Kidney (tissue), 14 donors: ENCODE data around the gene AP4E1. TPM values are rescaled to one million over a fixed set of nuclear protein-coding genes. Genes with fewer than 3 reads are reported as not detected.

Experiments
- DNase-seq, 5 donors: peaks; one replicate each; pipeline ENCODE4 v3.0.0-alpha.2; 2013 to 2020
- FAIRE-seq: peaks from 2 replicates; lab custom pipeline; 2012; peaks lifted over from hg19 to GRCh38; lab: Jason Lieb, UNC
- H3K27ac ChIP-seq, 2 donors: one replicate each; pipeline ENCODE4 v1.7.0; 2013; ENCODE audit warnings: low read depth in 2 of 2, low read length in 2 of 2, inconsistent platforms in 1 of 2
- H3K27me3 ChIP-seq: one replicate; pipeline ENCODE4 v1.7.1; 2013; ENCODE audit warnings: low read length, inconsistent platforms; ENCODE audit not compliant: control insufficient read depth, insufficient read depth
- H3K36me3 ChIP-seq, 3 donors: one replicate each; pipeline versions ENCODE4 v1.7.0 to v1.7.1; 2013; ENCODE audit warnings: low read length in 3 of 3, control low read depth in 1 of 3, inconsistent platforms in 1 of 3; ENCODE audit not compliant: insufficient read depth in 3 of 3, control insufficient read depth in 2 of 3
- H3K4me1 ChIP-seq, 3 donors: one replicate each; pipeline versions ENCODE4 v1.7.0 to v1.7.1; 2013; ENCODE audit warnings: low read length in 3 of 3, inconsistent platforms in 1 of 3, low read depth in 1 of 3; ENCODE audit not compliant: control insufficient read depth in 2 of 3, insufficient read depth in 2 of 3
- H3K4me3 ChIP-seq, 3 donors: one replicate each; pipeline versions ENCODE4 v1.7.0 to v1.8.1; 2013; ENCODE audit warnings: low read length in 3 of 3, control low read depth in 1 of 3, inconsistent platforms in 1 of 3
- H3K9ac ChIP-seq, 3 donors: one replicate each; pipeline versions ENCODE4 v1.7.0 to v1.7.1; 2013; ENCODE audit warnings: low read length in 3 of 3, control low read depth in 1 of 3, inconsistent platforms in 1 of 3
- H3K9me3 ChIP-seq, 3 donors: one replicate each; pipeline versions ENCODE4 v1.7.0 to v1.7.1; 2013; ENCODE audit warnings: low read length in 3 of 3, control low read depth in 1 of 3, inconsistent platforms in 1 of 3; ENCODE audit not compliant: control insufficient read depth in 2 of 3, insufficient read depth in 1 of 3
- intact Hi-C: fragments of 100-400 bp; cut with DNase I; formaldehyde crosslinking; loops from one replicate; pipeline ENCODE4 v1.11.1; 2022
- polyA plus RNA-seq: library from polyadenylated mRNA; stranded (reverse); fragments of 350-450 nt; fragmentation: Illumina TruSeq; extraction: RNeasy Lipid Tissue Mini Kit (QIAGEN cat#74804); gene quantifications from one replicate; pipeline ENCODE4 v1.2.3, GENCODE V29; 2014; ENCODE audit warnings: low read depth, low replicate concordance; ENCODE audit not compliant: insufficient read depth
- total RNA-seq: library from RNA; stranded (reverse); fragmentation: NEBNext Ultra II Directional; extraction: Animal tissue kit (Norgen Biotek cat#: 25700); gene quantifications from one replicate; pipeline ENCODE4 v1.2.1, GENCODE V29; 2021
- TF ChIP-seq, protein P1 (sequence below): IDR thresholded peaks from 3 replicates; pipeline ENCODE4 v1.5.1; 2012; ENCODE audit warnings: mild to moderate bottlenecking, moderate library complexity, borderline replicate concordance; ENCODE audit not compliant: insufficient read depth; ENCODE audit errors: extremely low read depth
- donor health status: control.
- donor health status: control.
- donor health status: control.
- donor health status: control.
- donor health status: control.
- donor health status: DM: yes; HTN: yes; CAD: no.
- donor health status: Normal renal cell carcinoma (clear cell type).

AP4E1 gene
- total and polyA plus RNA-seq, 2 donors from 2014 or later = 2.0 to 9.8 TPM

DNA sequence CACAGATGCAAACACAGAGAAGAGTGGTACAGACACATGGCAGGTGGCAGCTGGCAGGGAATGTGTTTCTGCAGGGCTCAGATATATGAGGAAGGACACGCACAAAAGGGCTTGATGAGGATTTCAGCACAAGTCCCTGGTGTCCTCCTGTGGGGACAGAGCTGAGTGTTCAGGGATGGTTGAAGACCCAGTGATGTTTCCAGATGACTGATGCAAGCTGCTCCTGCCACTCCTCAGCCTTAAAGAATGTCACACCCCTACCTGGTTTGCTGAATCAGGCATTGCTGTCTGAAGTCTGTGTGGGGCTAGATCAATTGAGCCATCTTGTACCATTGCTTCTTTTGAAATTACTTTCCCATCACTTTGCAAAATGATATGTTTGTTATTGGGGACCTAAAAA is 146.1 kb downstream of the AP4E1 start:
- Histone ChIP-seq H3K27ac (no peak overlapping the region), H3K4me1 (no peaks in the 10 kb centered on the region), H3K4me3 (no peak overlapping the region), H3K9me3 (no peaks in the 10 kb centered on the region), H3K9ac (no peak overlapping the region), H3K27me3 (no peaks in the 10 kb centered on the region), H3K36me3 (no peaks in the 10 kb centered on the region)
- FAIRE-seq (no peak), DNase-seq (no peak)
- intact Hi-C loops = no loop called here
- TF ChIP-seq, protein P1, sequence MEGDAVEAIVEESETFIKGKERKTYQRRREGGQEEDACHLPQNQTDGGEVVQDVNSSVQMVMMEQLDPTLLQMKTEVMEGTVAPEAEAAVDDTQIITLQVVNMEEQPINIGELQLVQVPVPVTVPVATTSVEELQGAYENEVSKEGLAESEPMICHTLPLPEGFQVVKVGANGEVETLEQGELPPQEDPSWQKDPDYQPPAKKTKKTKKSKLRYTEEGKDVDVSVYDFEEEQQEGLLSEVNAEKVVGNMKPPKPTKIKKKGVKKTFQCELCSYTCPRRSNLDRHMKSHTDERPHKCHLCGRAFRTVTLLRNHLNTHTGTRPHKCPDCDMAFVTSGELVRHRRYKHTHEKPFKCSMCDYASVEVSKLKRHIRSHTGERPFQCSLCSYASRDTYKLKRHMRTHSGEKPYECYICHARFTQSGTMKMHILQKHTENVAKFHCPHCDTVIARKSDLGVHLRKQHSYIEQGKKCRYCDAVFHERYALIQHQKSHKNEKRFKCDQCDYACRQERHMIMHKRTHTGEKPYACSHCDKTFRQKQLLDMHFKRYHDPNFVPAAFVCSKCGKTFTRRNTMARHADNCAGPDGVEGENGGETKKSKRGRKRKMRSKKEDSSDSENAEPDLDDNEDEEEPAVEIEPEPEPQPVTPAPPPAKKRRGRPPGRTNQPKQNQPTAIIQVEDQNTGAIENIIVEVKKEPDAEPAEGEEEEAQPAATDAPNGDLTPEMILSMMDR = no peak

Other genes starting within 250 kb of the AP4E1 start
- 38.3 TPM for gene TRPM7, start 221.9 kb upstream of the AP4E1 start, total RNA-seq
- 17.0 TPM for gene TRPM7, start 221.9 kb upstream of the AP4E1 start, polyA plus RNA-seq
- 134 TPM for gene SPPL2A, start 143.0 kb upstream of the AP4E1 start, total RNA-seq
- gene SPPL2A, start 143.0 kb upstream of the AP4E1 start, polyA plus RNA-seq = 53.3 TPM
- 8.9 TPM for gene TNFAIP8L3, start 186.2 kb downstream of the AP4E1 start, total RNA-seq
- 2.4 TPM for gene TNFAIP8L3, start 186.2 kb downstream of the AP4E1 start, polyA plus RNA-seq